Activated T-helper 17 cell treated with anti-CD3 and anti-CD28 coated beads, Interleukin-2, amount 50 U/mL, for 72 hours (primary cell): ENCODE data around the gene ZNF397. TPM values are rescaled to one million over a fixed set of nuclear protein-coding genes. Genes with fewer than 3 reads are reported as not detected.

Source experiments
- ATAC-seq: fragments of 150-1000 bp; cut with Tn5 transposase; replicated peaks from 2 replicates; pipeline ENCODE4 v1.10.0; 2021; ENCODE audit warnings: mild to moderate bottlenecking, moderate library complexity
- H3K27ac Mint-ChIP-seq: one replicate; pipeline ENCODE4 v1.8.0; 2022; ENCODE audit warnings: mixed read lengths
- H3K27me3 Mint-ChIP-seq: one replicate; pipeline ENCODE4 v1.8.0; 2022; ENCODE audit warnings: mixed read lengths
- H3K36me3 Mint-ChIP-seq: one replicate; pipeline ENCODE4 v1.8.0; 2022; ENCODE audit warnings: low read depth, mild to moderate bottlenecking, mixed read lengths
- H3K4me1 Mint-ChIP-seq: one replicate; pipeline ENCODE4 v1.8.0; 2022; ENCODE audit warnings: mixed read lengths
- H3K4me3 Mint-ChIP-seq: one replicate; pipeline ENCODE4 v1.8.0; 2022; ENCODE audit warnings: mild to moderate bottlenecking, mixed read lengths
- H3K9me3 Mint-ChIP-seq: one replicate; pipeline ENCODE4 v1.8.0; 2022; ENCODE audit warnings: mixed read lengths
- total RNA-seq, 2 donors: library from RNA; stranded (reverse); gene quantifications; one replicate each; pipeline ENCODE4 v1.2.3, GENCODE V29; 2022

Gene ZNF397
- total RNA-seq, 2 donors from 2014 or later: 9.7 to 25.0 TPM

DNA sequence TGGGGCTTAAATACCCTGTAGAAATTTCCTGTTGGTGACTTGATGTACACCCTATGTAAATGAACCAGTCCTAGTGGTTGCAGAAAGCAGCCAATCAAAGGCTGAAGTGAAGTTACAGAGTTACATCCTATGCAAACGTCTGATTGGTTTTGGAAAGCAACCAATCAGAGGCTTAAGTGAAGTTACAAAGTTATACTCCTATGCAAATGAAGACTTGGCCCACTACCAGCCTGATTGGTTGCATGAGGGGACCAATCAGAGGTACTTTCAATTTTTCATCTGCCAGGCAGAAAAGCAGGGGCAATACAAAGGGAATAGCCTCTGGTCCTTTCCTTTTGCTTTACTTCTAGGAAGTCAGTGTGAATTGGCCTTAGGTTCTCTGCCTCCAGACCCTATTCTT, 13.6 kb upstream of the ZNF397 start:
- H3K9me3 Mint-ChIP-seq: no peaks in the 10 kb centered on the region
- peaks cover 4% of the 10 kb centered on the region for H3K4me1 Mint-ChIP-seq
- peaks cover 3% of the 10 kb centered on the region for H3K27me3 Mint-ChIP-seq
- peak; percentile 39 for ATAC-seq
- H3K27ac Mint-ChIP-seq: no peak overlapping the region
- no peak overlapping the region for H3K4me3 Mint-ChIP-seq
- H3K36me3 Mint-ChIP-seq: no peaks in the 10 kb centered on the region

DNA sequence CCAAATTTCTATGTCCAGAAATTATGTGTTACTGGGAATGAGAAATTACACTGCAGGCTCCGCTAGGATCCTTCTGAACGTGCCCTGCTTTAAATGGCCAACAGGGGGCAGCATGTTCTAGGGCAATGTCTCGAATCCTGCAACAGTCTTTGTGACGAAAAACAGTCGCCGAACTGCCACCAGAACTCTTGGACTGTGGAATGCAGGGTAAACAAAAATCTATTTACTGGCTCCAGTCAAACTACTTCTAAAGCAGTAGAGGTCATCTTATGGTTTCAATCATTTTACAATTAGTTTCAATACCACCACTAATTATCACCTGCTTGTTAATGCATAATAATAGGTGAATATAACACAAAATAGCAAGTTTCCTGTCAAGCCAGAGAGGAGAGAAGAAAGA, 9.8 kb upstream of the ZNF397 start:
- Mint-ChIP-seq H3K27ac (peak overlapping the region; percentile 88), H3K4me3 (peak overlapping the region; percentile 73), H3K4me1 (peaks cover 4% of the 10 kb centered on the region), H3K27me3 (peaks cover 3% of the 10 kb centered on the region), H3K9me3 (no peaks in the 10 kb centered on the region), H3K36me3 (no peaks in the 10 kb centered on the region)
- ATAC-seq: peak; percentile 84

DNA sequence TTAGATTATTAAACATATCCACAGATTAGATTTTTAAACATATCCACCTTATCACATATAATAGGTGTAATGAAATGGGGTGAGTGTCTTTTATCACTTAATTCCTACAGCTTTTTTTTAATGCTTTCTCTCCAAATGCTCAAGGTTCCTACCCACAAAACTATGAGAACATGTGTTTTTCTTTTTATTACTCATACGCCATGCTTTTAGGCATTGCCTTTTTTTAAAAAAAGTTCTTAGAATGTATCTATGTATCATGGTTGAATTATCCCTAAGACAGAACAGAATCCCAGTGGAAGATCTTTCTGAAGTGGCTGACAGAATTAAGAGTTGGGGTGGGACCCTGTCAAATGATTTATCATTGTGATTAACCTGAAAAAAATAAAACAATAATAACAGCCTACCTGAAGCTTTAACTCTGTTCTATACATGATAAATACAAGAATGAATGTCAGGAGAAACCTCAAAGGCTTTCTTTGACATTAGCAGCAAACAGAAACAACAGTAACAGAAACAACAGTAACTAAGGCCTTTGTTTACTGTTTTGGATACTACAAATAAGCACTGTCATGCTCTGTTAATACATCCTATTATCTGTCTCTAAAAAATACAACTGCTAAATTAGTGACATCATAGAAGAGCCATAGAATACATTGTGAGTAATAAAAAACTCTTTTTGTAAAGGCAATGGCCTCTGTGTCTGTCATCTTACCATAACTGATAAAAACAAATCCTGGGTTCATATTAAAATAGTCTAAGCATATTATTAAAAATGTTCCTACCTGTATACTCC, 4.1 kb upstream of the ZNF397 start:
- H3K36me3 Mint-ChIP-seq: peaks cover 11% of the 10 kb centered on the region
- no peak for ATAC-seq
- H3K27ac Mint-ChIP-seq: no peak overlapping the region
- H3K4me1 Mint-ChIP-seq: no peaks in the 10 kb centered on the region
- no peaks in the 10 kb centered on the region for H3K27me3 Mint-ChIP-seq
- H3K4me3 Mint-ChIP-seq: no peak overlapping the region
- no peaks in the 10 kb centered on the region for H3K9me3 Mint-ChIP-seq

DNA sequence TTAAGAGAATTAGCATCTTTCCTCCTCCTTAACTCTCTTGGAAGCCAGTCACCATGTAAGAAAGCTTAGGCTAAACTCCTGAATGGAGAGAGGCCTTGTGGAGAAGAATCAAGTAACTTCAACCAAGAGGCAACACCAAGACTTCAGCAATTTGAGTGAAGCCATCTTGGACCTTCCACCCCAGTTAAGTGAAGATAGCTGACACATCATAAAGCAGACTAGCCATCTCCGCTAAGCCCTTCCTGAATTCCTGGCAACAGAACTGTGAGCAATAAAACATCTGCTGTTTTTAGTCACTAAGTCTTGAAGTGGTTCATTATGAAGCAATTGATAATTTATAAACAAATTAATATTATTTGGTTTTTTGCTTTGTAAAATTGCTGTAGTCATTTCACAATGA, 1.5 kb upstream of the ZNF397 start:
- H3K4me1 Mint-ChIP-seq: peaks cover 8% of the 10 kb centered on the region
- no peaks in the 10 kb centered on the region for H3K9me3 Mint-ChIP-seq
- no peak overlapping the region for H3K4me3 Mint-ChIP-seq

DNA sequence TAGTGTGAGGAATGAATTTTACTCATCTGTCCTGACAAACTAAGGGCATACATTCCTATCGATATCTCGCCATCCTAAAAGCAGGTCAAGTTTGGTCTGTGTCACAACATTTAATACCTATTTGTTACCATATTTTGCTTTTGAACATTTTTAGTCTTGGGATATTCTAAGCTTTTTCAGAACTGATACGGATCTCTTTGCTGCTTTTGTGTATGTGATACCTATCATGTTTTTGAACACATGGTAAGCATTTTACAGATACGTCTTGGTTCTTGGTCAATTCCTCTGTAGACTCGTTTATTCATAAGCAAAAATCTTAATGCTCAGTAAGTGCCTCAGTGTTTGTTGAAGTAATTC, 592 bp downstream of the ZNF397 start:
- peak; percentile 0 for ATAC-seq
- Mint-ChIP-seq H3K4me3 (peak overlapping the region; percentile 95), H3K27me3 (no peaks in the 10 kb centered on the region), H3K9me3 (no peaks in the 10 kb centered on the region), H3K36me3 (peaks cover 54% of the 10 kb centered on the region), H3K4me1 (peaks cover 10% of the 10 kb centered on the region), H3K27ac (peak overlapping the region; percentile 98)

More for the DNA sequence above, 1.5 kb upstream of the ZNF397 start:
- Mint-ChIP-seq H3K27ac (no peak overlapping the region), H3K36me3 (peaks cover 33% of the 10 kb centered on the region), H3K27me3 (no peaks in the 10 kb centered on the region)
- ATAC-seq: no peak

DNA sequence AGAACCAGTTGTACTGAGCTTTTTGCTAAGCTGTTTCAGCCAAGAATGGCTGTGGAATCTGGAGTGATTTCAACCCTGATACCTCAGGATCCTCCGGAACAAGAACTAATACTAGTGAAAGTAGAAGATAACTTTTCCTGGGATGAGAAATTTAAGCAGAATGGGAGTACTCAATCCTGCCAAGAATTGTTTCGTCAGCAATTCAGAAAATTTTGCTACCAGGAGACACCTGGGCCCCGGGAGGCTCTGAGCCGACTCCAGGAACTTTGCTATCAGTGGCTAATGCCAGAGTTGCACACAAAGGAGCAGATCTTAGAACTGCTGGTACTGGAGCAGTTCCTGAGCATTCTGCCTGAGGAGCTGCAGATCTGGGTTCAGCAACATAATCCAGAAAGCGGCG, 1.6 kb downstream of the ZNF397 start:
- Mint-ChIP-seq H3K27me3 (no peaks in the 10 kb centered on the region), H3K4me3 (peak overlapping the region; percentile 95)

DNA sequence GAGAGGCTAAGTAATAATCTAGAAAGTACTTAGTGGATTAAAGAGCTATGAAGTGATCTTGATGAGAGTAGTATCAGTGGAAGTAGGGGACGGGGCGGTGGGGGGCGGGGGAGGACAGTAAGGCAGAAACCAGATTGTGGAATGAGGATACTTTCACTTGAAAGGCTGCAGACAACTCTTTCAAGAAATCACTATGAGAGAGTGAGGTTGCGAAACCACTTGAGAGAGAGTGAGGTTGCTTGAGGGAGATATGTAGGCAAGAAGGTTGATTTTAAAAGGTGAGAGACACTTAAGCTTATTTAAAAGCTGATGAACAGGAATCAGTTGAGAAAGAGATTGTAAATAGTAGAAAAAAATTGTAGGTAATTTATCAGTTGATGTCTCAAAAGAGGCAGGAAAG, 3.8 kb downstream of the ZNF397 start:
- no peaks in the 10 kb centered on the region for H3K9me3 Mint-ChIP-seq
- no peak overlapping the region for H3K27ac Mint-ChIP-seq
- ATAC-seq: no peak
- peaks cover 14% of the 10 kb centered on the region for H3K4me1 Mint-ChIP-seq
- peaks cover 83% of the 10 kb centered on the region for H3K36me3 Mint-ChIP-seq
- H3K27me3 Mint-ChIP-seq: no peaks in the 10 kb centered on the region
- no peak overlapping the region for H3K4me3 Mint-ChIP-seq

More for the DNA sequence above, 1.6 kb downstream of the ZNF397 start:
- Mint-ChIP-seq H3K27ac (no peak overlapping the region), H3K36me3 (peaks cover 64% of the 10 kb centered on the region), H3K9me3 (no peaks in the 10 kb centered on the region), H3K4me1 (peaks cover 14% of the 10 kb centered on the region)
- no peak for ATAC-seq

DNA sequence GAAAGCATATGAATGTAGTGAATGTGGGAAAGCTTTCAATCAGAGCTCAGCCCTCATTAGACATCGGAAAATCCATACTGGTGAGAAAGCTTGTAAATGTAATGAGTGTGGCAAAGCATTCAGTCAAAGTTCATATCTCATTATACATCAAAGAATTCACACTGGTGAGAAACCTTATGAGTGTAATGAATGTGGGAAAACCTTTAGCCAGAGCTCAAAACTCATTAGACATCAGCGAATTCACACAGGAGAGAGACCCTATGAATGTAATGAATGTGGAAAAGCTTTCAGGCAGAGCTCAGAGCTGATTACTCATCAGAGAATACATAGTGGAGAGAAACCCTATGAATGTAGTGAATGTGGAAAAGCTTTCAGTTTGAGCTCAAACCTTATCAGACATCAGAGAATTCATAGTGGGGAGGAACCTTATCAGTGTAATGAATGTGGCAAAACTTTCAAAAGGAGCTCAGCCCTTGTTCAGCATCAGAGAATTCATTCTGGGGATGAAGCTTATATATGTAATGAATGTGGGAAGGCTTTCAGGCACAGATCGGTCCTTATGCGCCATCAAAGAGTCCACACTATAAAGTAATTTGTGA, 5.0 kb downstream of the ZNF397 start:
- Mint-ChIP-seq H3K9me3 (peaks cover 3% of the 10 kb centered on the region), H3K4me3 (no peak overlapping the region), H3K27me3 (no peaks in the 10 kb centered on the region), H3K4me1 (peaks cover 16% of the 10 kb centered on the region), H3K27ac (no peak overlapping the region), H3K36me3 (peaks cover 92% of the 10 kb centered on the region)
- ATAC-seq: no peak

DNA sequence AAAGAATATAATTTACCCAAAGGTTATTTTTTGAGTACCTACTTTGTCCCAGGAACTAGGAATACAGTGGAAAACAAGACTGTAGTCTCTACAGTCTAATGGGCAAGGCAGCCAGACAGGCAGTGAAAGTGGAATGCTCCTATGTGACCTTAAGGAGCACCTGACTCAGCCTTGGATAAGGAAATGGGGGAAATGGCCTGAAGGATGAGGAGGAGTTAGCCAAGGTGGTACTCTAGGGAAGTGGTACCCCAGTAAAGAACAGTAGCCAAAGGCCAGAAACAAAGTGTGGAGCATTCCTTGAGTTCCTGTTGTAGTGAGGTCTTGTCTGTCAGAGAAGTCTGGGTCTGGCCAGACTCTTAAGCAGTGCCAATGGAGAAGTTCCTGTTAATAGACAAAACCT, 6.0 kb downstream of the ZNF397 start:
- Mint-ChIP-seq H3K27ac (peak overlapping the region; percentile 58), H3K4me1 (peaks cover 17% of the 10 kb centered on the region), H3K9me3 (peaks cover 4% of the 10 kb centered on the region), H3K36me3 (peaks cover 94% of the 10 kb centered on the region), H3K4me3 (no peak overlapping the region), H3K27me3 (no peaks in the 10 kb centered on the region)
- ATAC-seq: no peak

DNA sequence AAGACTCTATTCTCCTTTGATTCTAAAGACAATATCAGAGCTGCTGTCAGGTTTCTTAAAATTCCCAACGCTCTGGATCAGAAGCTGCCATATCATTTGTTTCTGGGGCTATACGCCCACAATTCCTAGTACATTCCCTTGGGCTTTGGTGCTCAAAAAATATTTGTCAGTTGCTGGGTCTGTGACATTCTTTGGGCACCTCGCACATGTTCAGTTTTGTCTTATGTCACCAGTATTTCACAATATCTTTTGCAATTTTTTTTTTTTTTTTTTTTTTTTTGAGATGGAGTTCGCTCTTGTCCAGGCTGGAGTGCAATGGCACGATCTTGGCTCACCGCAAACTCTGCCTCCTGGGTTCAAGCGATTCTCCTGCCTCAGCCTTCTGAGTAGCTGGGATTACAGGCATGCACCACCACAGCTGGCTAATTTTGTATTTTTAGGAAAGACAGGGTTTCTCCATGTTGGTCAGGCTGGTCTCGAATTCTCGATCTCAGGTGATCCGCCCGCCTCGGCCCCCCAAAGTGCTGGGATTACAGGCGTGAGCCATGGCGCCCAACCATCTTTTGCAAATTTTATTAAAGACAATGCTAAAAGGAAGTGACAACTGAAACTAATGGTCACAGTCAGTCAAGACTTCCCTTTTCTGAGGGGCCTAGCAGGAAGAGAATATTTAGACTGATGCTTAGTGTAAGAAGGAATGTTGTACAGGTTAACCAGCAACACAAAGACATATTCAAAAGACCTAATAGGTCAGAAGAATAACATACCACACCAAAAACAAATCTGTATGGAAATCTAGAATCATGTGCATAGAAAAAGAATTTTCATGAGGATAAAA, 6.8 kb downstream of the ZNF397 start:
- H3K9me3 Mint-ChIP-seq: peaks cover 8% of the 10 kb centered on the region

DNA sequence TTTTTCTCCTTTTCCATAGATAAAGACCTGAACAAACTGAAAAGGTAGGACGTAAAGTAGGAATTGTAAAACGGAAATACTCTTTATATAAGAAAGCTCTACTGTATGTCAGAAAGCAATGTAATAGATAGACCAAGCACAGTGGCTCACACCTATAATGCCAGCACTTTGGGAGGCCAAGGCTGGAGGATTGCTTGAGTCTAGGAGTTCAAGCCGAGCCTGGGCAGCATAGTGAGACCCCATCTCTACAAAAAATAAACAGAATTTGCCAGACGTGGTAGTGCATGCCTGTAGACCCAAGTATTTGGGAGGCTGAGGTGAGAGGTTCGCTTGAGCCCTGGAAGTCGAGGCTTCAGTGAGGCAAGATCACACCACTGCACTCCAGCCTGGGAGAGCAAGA, 7.6 kb downstream of the ZNF397 start:
- H3K27ac Mint-ChIP-seq: no peak overlapping the region
- H3K9me3 Mint-ChIP-seq: peaks cover 10% of the 10 kb centered on the region

More for the DNA sequence above, 6.8 kb downstream of the ZNF397 start:
- Mint-ChIP-seq H3K27me3 (no peaks in the 10 kb centered on the region), H3K4me1 (peaks cover 17% of the 10 kb centered on the region), H3K27ac (no peak overlapping the region), H3K4me3 (no peak overlapping the region), H3K36me3 (peaks cover 97% of the 10 kb centered on the region)
- ATAC-seq: no peak

DNA sequence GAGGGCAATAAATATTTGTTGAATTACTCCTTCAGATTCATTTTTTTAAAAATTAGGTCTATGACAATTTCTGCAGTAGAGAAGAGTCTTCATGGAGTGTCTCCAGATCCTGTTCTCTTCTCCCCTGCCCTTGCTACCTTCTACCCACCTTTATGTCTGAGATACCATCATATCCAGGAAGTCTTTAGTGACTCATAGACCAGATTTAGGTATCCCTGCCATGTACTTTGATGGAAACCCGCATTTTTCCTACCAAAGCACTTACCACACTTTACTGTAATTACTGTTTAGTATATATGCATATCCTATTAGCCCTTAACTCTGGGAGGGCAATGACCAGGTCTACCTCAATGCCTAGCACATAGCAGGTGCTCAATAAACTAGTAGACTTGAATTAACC, 11.6 kb downstream of the ZNF397 start:
- Mint-ChIP-seq H3K36me3 (peaks cover 70% of the 10 kb centered on the region), H3K9me3 (peaks cover 15% of the 10 kb centered on the region), H3K4me3 (no peak overlapping the region), H3K27ac (no peak overlapping the region), H3K4me1 (peaks cover 4% of the 10 kb centered on the region), H3K27me3 (no peaks in the 10 kb centered on the region)
- no peak for ATAC-seq

More for the DNA sequence above, 7.6 kb downstream of the ZNF397 start:
- no peak for ATAC-seq
- H3K36me3 Mint-ChIP-seq: peaks cover 97% of the 10 kb centered on the region
- peaks cover 17% of the 10 kb centered on the region for H3K4me1 Mint-ChIP-seq
- H3K4me3 Mint-ChIP-seq: no peak overlapping the region
- H3K27me3 Mint-ChIP-seq: no peaks in the 10 kb centered on the region

DNA sequence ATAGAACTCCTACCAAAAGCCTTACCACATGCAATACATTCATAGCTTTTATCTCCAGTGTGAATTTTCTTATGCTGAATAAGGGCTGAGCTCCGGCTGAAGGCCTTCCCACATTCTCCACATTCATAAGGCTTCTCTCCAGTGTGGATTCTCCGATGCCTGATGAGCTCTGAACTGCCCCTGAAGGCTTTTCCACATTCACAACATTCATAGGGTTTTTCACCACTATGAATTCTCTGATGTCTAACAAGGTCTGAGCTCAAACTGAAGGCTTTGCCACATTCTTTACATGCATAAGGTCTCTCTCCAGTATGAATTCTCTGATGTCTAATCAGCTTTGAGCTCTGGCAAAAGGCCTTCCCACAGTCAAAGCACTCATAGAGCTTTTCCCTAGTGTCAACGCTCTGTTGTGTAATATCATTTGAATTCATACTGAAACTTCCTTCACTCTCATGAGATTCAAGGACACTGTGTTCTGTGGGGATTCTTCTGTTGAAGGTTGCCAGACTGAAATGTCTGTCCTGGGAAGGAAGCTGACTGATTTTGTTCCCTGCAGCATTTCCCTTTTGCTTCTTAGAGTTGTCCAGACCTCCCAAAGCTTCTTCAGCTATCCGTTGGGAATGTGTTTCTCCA, 12.9 kb downstream of the ZNF397 start:
- no peak for ATAC-seq
- Mint-ChIP-seq H3K9me3 (peaks cover 15% of the 10 kb centered on the region), H3K27me3 (no peaks in the 10 kb centered on the region), H3K27ac (no peak overlapping the region), H3K36me3 (peaks cover 57% of the 10 kb centered on the region), H3K4me3 (no peak overlapping the region), H3K4me1 (peaks cover 4% of the 10 kb centered on the region)

DNA sequence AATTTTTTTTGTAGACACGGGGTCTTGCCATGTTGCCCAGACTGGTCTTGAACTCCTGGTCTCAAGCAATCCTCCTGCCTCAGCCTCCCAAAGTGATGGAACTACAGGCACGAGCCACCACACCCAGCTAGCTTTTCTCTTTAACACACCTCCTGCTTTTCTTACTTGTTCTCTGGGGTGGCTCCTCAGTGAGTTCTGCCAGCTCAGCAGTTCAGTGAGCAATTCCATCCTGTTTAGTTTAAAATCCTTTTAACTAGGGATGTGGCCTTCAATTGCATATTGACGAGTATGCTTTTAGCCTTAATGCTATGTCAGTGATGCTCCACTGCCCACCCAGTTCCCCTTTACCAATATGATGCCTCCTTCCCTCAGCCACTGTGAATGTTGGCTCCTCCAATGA, 16.1 kb downstream of the ZNF397 start:
- no peaks in the 10 kb centered on the region for H3K4me1 Mint-ChIP-seq

More for the DNA sequence above, 16.1 kb downstream of the ZNF397 start:
- no peak for ATAC-seq
- no peaks in the 10 kb centered on the region for H3K27me3 Mint-ChIP-seq
- H3K36me3 Mint-ChIP-seq: peaks cover 42% of the 10 kb centered on the region
- H3K9me3 Mint-ChIP-seq: peaks cover 10% of the 10 kb centered on the region
- H3K27ac Mint-ChIP-seq: no peak overlapping the region
- H3K4me3 Mint-ChIP-seq: no peak overlapping the region
